GM23248 (cell line): ENCODE measurements around the gene LRGUK. TPM values are rescaled to one million over a fixed set of nuclear protein-coding genes. Genes with fewer than 3 reads are reported as not detected.
"Not testable (repeated sequence)": the region's sequence is repeated elsewhere in the genome, so short reads cannot be mapped to it uniquely, and the experiment has no call there.

Source experiments
- DNase-seq: peaks from one replicate; pipeline ENCODE4 v3.0.0-alpha.2; 2015
- H2AFZ ChIP-seq: fragments of 200-600 bp; sonication (generic); 2 replicates; pipeline ENCODE4 v1.6.1; 2016; ENCODE audit warnings: antibody characterized with exemption
- H3F3A ChIP-seq: fragments of 200-600 bp; sonication (generic); 2 replicates; pipeline ENCODE4 v1.6.1; 2016; ENCODE audit warnings: mild to moderate bottlenecking, antibody characterized with exemption, mixed run types; ENCODE audit not compliant: insufficient read depth
- H3K27ac ChIP-seq: fragments of 200-600 bp; sonication (generic); 2 replicates; pipeline ENCODE4 v1.5.1; 2016; ENCODE audit warnings: mild to moderate bottlenecking
- H3K27me3 ChIP-seq: fragments of 200-600 bp; sonication (generic); replicated peaks from 2 replicates; pipeline ENCODE4 v1.6.1; 2016; ENCODE audit warnings: mild to moderate bottlenecking; ENCODE audit not compliant: insufficient read depth
- H3K36me3 ChIP-seq: fragments of 200-600 bp; sonication (generic); 2 replicates; pipeline ENCODE4 v1.6.1; 2016; ENCODE audit warnings: low read depth, mild to moderate bottlenecking
- H3K4me1 ChIP-seq: fragments of 200-600 bp; sonication (generic); 2 replicates; pipeline ENCODE4 v1.6.1; 2016; ENCODE audit warnings: mild to moderate bottlenecking; ENCODE audit not compliant: insufficient read depth
- H3K4me2 ChIP-seq: fragments of 200-600 bp; sonication (generic); one replicate; pipeline ENCODE4 v1.6.1; 2016; ENCODE audit warnings: mild to moderate bottlenecking; ENCODE audit not compliant: unreplicated experiment
- H3K4me3 ChIP-seq: fragments of 200-600 bp; sonication (generic); 2 replicates; pipeline ENCODE4 v1.5.1; 2016; ENCODE audit warnings: mild to moderate bottlenecking
- H3K79me2 ChIP-seq: fragments of 200-600 bp; sonication (generic); 2 replicates; pipeline ENCODE4 v1.6.1; 2016; ENCODE audit warnings: mild to moderate bottlenecking; ENCODE audit not compliant: insufficient read depth
- H3K9ac ChIP-seq: fragments of 200-600 bp; sonication (generic); 2 replicates; pipeline ENCODE4 v1.6.1; 2016; ENCODE audit warnings: mild to moderate bottlenecking
- H3K9me2 ChIP-seq: fragments of 200-600 bp; sonication (generic); 2 replicates; pipeline ENCODE4 v1.6.1; 2016; ENCODE audit warnings: mixed run types, mild to moderate bottlenecking, moderate library complexity; ENCODE audit not compliant: insufficient read depth
- H3K9me3 ChIP-seq: fragments of 200-600 bp; sonication (generic); one replicate; pipeline ENCODE4 v1.6.1; 2017; ENCODE audit warnings: low read depth
- H4K20me1 ChIP-seq: fragments of 200-600 bp; sonication (generic); 2 replicates; pipeline ENCODE4 v1.6.0; 2016; ENCODE audit not compliant: insufficient read depth
- EZH2 ChIP-seq: fragments of 200-600 bp; sonication (generic); IDR thresholded peaks from 2 replicates; pipeline ENCODE4 v1.6.1; 2018; ENCODE audit warnings: antibody characterized with exemption, mild to moderate bottlenecking; ENCODE audit not compliant: insufficient read depth, poor library complexity, severe bottlenecking
- EZH2phosphoT487 ChIP-seq: fragments of 200-600 bp; sonication (generic); IDR thresholded peaks from 2 replicates; pipeline ENCODE4 v1.6.1; 2018; ENCODE audit warnings: antibody characterized with exemption, moderate library complexity, mild to moderate bottlenecking, low read depth; ENCODE audit not compliant: insufficient read depth
- WGBS, 2 experiments: methylation state at CpG; one replicate each; pipeline ENCODE4 v1.1.6; 2015 to 2017; ENCODE audit warnings: low lambda C conversion rate in 2 of 2, low coverage in 1 of 2; ENCODE audit errors: missing lambda C conversion rate in 2 of 2; 5-methylcytosine and 5-hydroxymethylcytosine counted together
- in situ Hi-C: fragments of 300-500 bp; cut with MboI; formaldehyde crosslinking; loops from 2 replicates; pipeline ENCODE4 v1.15.0; 2020
- polyA plus RNA-seq: library from polyadenylated mRNA; unstranded; fragments of >200 nt; fragmentation: Nextera tagmentation; extraction: Ambion mirVana; gene quantifications from 2 replicates; pipeline ENCODE4 v1.2.1, GENCODE V29; 2016
- total RNA-seq: library from RNA; depleted of rRNA; stranded (reverse); fragments of >200 nt; shearing (Covaris generic); gene quantifications from 2 replicates; pipeline ENCODE4 v1.2.3, GENCODE V29; 2014

Gene LRGUK
- total and polyA plus RNA-seq, 2 experiments from 2014 or later, result 0.11 TPM; not detected in 1

DNA sequence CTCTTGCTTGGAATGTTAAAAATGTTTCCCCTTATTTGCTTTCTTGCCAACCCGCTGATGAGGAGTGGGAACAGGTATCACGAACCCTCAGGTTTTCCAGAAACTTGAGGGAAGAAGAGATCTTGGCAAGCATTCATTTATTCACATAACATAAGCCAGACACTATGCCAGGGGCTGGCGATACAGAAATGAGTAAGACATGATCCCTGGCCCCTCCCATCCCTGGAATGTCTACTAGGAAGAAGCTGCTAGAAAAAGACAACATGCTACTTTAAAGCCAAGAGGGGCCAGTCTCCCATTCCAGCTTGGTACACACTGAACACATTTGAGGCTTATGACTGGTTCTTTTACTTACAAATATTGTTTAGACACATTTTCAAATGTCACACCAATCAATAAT, 163.1 kb downstream of the LRGUK start:
- no peaks in the 10 kb centered on the region for H3K79me2 ChIP-seq
- H3K9me3 ChIP-seq, result no peaks in the 10 kb centered on the region
- no peak overlapping the region for H3K27ac ChIP-seq
- TF ChIP-seq EZH2phosphoT487, result no peak
- TF ChIP-seq EZH2, result no peak
- DNase-seq, result peak; percentile 80
- H3K36me3 ChIP-seq, result peaks cover 8% of the 10 kb centered on the region
- 31 to 37% methylated on average over 3 of the region's 3 CpGs for WGBS, 2 experiments
- H3K27me3 ChIP-seq, result no peaks in the 10 kb centered on the region; the same call in 1 of the 2 replicates
- peaks cover 21% of the 10 kb centered on the region for H3K4me1 ChIP-seq
- H3K4me2 ChIP-seq, result peak overlapping the region; percentile 34
- no peak overlapping the region for H2AFZ ChIP-seq
- H3K9me2 ChIP-seq, result no peaks in the 10 kb centered on the region
- 0 out of 2 replicates have a peak, but pooled peaks cover 5% of the 10 kb centered on the region for H3F3A ChIP-seq
- no peaks in the 10 kb centered on the region for H4K20me1 ChIP-seq
- H3K9ac ChIP-seq, result no peak overlapping the region
- in situ Hi-C loops, result no loop called here
- peak overlapping the region; percentile 28; the same call in 1 of the 2 replicates for H3K4me3 ChIP-seq

DNA sequence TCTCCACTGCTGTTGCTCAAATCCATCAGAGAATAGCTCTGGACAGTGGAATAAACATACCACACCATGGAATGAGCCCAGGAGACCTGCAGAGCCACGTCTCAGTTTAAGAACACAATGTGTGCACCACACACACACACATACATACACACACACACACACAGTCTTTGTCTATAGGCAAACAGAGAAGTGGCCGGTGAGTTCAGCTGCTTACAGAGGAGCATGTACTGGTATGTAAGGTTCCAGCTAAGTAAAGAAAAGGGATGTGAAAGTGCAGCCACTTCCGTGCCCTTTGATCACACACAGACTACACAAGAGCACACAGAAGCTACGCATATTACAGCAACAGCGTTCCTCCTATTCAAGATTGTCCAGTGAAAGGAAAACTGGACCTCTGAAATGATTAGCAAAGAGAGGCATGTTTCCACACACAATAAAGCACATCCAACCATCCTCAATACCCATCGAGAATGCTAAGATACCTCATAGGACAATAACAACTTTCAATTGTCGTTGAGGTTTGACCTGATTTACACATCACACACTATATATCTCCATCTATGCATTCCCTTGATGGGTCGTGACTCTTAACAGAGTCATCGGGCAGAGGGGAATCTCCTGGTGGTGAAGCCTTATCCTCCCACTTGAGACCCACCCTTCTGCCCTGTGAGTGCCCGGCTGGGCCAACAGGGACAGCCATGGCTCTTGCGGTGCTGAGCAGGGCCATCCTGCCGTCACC, 166.0 kb downstream of the LRGUK start:
- in situ Hi-C loops, result no loop called here
- Histone ChIP-seq H3K9ac (no peak overlapping the region), H3K9me3 (no peaks in the 10 kb centered on the region), H3K36me3 (peaks cover 32% of the 10 kb centered on the region), H3K9me2 (no peaks in the 10 kb centered on the region), H3K79me2 (no peaks in the 10 kb centered on the region), H4K20me1 (no peaks in the 10 kb centered on the region), H2AFZ (no peak overlapping the region), H3K4me1 (peaks cover 21% of the 10 kb centered on the region), H3K4me3 (no peak overlapping the region), H3K27me3 (no peaks in the 10 kb centered on the region), H3F3A (0 out of 2 replicates have a peak, but pooled peaks cover 5% of the 10 kb centered on the region), H3K4me2 (no peak overlapping the region), H3K27ac (no peak overlapping the region)
- TF ChIP-seq EZH2, result no peak
- no peak for TF ChIP-seq EZH2phosphoT487
- no peak for DNase-seq
- WGBS, 2 experiments, result 89 to 94% methylated on average over 12 of the region's 12 CpGs

DNA sequence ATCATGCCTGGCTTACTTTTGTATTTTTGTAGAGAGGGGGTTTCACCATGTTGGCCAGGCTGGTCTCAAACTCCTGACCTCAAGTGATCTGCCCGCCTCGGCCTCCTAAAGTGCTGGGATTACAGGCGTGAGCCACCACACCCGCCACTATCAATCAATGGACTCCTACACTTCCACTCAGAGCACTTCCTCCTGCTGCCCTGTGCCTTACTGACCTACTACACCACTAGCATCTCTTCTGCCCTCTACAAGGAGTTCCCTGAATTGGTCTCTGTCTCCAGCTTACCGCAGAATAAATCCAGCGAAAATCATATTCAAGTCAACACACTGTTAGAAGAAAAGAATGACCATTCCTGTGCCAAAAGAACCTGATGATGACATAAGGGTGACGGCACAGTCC, 168.8 kb downstream of the LRGUK start:
- H3K9me3 ChIP-seq, H3K27me3 ChIP-seq, H3K27ac ChIP-seq, H3K9me2 ChIP-seq, H3K4me1 ChIP-seq, in situ Hi-C loops, H3K9ac ChIP-seq, H3K4me3 ChIP-seq, H3K4me2 ChIP-seq, H3K79me2 ChIP-seq, H3F3A ChIP-seq, H4K20me1 ChIP-seq, H2AFZ ChIP-seq, DNase-seq: not testable (repeated sequence)
- peaks cover 51% of the 10 kb centered on the region for H3K36me3 ChIP-seq
- WGBS, 2 experiments, result 97 to 99% methylated on average over 7 of the region's 7 CpGs

DNA sequence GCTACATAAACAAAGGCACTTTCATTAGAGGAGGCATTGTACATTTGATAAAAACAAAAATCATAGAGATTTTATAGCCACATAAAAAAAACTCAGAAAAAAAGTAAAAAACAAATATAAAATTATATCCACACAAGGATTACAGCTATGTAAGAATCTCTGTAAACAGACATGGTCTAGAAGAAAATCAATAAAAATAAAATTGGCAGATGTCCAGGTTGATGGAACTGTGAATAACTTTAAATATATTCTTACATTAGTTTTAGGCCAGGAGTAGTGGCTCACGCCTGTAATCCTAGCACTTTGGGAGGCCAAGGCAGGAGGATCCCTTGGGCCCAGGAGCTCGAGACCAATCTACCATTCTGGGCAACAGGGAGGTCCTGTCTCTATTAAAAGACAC, 170.3 kb downstream of the LRGUK start:
- Histone ChIP-seq H4K20me1 (no peaks in the 10 kb centered on the region), H3K9me3 (no peaks in the 10 kb centered on the region), H3K4me1 (peaks cover 7% of the 10 kb centered on the region; the same call in 1 of the 2 replicates), H3K9me2 (no peaks in the 10 kb centered on the region), H3F3A (0 out of 2 replicates have a peak, but pooled peaks cover 5% of the 10 kb centered on the region), H2AFZ (no peak overlapping the region), H3K4me3 (no peak overlapping the region), H3K4me2 (no peak overlapping the region), H3K27ac (no peak overlapping the region), H3K36me3 (peaks cover 54% of the 10 kb centered on the region), H3K27me3 (no peaks in the 10 kb centered on the region), H3K79me2 (no peaks in the 10 kb centered on the region), H3K9ac (no peak overlapping the region)
- 96 to 97% methylated on average over 2 of the region's 2 CpGs for WGBS, 2 experiments
- no peak for DNase-seq
- in situ Hi-C loops, result no loop called here
- TF ChIP-seq EZH2 (no peak), EZH2phosphoT487 (no peak)
